Duodenal mucosa (tissue), 2 donors: ENCODE data around the gene VASP.
A peak's percentile ranks its signal among the peaks of the same experiment; 100 is the strongest.

Experiments
- H3K27ac ChIP-seq: one replicate; pipeline ENCODE4 v1.7.0; 2013; ENCODE audit warnings: low read depth, low read length
- H3K27me3 ChIP-seq, 2 donors: one replicate each; pipeline ENCODE4 v1.7.0; 2013; ENCODE audit warnings: low read length in 2 of 2, control low read depth in 1 of 2; ENCODE audit not compliant: insufficient read depth in 2 of 2, control insufficient read depth in 1 of 2
- H3K36me3 ChIP-seq, 2 donors: one replicate each; pipeline ENCODE4 v1.7.0; 2013; ENCODE audit warnings: low read length in 2 of 2, control low read depth in 1 of 2; ENCODE audit not compliant: insufficient read depth in 2 of 2, control insufficient read depth in 1 of 2
- H3K4me1 ChIP-seq, 2 donors: one replicate each; pipeline ENCODE4 v1.7.0; 2013; ENCODE audit warnings: low read length in 2 of 2, control low read depth in 1 of 2; ENCODE audit not compliant: insufficient read depth in 2 of 2, control insufficient read depth in 1 of 2
- H3K4me3 ChIP-seq, 2 donors: one replicate each; pipeline ENCODE4 v1.7.0; 2013; ENCODE audit warnings: low read length in 2 of 2, low read depth in 1 of 2
- H3K9ac ChIP-seq, 2 donors: one replicate each; pipeline ENCODE4 v1.7.0; 2013; ENCODE audit warnings: low read length in 2 of 2, low read depth in 1 of 2
- H3K9me3 ChIP-seq, 2 donors: one replicate each; pipeline ENCODE4 v1.7.0; 2013; ENCODE audit warnings: low read length in 2 of 2, control low read depth in 1 of 2; ENCODE audit not compliant: control insufficient read depth in 1 of 2

Gene VASP

DNA sequence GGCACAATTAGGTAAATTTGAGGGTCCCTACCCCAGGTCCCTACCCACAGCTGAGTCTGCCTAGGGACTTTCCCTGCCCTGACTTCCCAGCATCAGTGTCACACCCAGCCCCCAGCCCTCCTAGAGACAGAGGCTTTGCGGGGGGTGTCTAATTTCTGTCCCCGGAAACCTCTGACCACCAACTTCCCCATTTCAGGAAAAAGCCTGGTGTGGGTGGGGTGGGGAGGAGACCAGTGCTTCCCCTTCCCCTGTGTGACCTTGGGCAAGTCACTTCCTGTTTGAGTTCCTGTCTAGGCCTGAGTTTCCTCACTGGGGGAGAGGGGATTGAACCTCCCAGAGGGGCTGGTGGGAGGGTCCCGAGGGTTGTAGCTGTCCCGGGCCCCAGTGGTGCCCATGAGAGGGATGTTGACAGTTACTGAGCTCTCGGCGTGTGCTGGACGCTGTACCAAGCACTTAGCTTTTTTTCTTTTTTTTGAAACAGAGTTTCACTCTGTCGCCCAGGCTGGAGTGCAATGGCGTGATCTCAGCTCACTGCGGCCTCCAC lies 7.9 kb downstream of the VASP start:
- peak overlapping the region; percentile 34 to 50 for H3K4me3 ChIP-seq
- H3K9ac ChIP-seq: peak overlapping the region; percentile 58 to 83

DNA sequence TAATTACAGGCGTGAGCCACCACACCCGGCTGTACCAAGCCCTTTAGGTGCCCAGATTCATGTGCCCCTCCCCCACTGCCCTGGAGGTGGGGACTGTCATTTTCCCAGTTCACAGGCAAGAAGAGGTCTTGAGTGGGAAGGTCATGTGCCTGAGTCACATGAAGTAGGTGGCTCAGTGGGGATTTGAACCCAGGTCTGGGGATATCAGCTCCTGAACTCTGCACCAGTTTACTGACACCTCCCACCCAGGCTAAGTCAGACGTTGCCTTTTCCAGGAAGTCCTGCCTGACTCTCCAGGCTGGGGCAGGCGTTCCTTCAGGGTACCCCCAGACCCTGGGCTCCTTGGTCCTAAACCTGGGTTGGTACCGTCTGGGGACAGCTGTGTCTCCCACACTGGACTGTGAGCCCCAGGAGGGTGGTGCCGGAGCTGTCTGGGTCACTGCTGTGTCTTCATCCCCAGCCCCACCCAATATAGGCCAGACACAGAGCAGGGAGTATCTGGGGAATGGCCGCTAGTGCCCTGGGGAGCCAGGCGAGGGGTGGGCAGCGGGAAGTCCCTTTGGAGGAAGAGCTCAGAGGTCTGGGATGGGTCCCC lies 8.6 kb downstream of the VASP start:
- H3K27me3 ChIP-seq: no peaks in the 10 kb centered on the region
- peak overlapping the region in 1 of 2 donors; percentile 34 for H3K4me3 ChIP-seq
- H3K4me1 ChIP-seq: peaks cover 52 to 55% of the 10 kb centered on the region in 2 donors
- H3K9me3 ChIP-seq: no peaks in the 10 kb centered on the region
- peak overlapping the region; percentile 89 for H3K27ac ChIP-seq
- peak overlapping the region; percentile 58 to 83 for H3K9ac ChIP-seq
- peaks cover 10 to 27% of the 10 kb centered on the region in 2 donors for H3K36me3 ChIP-seq

More for the DNA sequence above, 7.9 kb downstream of the VASP start:
- Histone ChIP-seq H3K27ac (peak overlapping the region; percentile 89), H3K4me1 (peaks cover 52% of the 10 kb centered on the region in 2 donors), H3K36me3 (peaks cover 7 to 22% of the 10 kb centered on the region in 2 donors), H3K27me3 (no peaks in the 10 kb centered on the region), H3K9me3 (no peaks in the 10 kb centered on the region)

DNA sequence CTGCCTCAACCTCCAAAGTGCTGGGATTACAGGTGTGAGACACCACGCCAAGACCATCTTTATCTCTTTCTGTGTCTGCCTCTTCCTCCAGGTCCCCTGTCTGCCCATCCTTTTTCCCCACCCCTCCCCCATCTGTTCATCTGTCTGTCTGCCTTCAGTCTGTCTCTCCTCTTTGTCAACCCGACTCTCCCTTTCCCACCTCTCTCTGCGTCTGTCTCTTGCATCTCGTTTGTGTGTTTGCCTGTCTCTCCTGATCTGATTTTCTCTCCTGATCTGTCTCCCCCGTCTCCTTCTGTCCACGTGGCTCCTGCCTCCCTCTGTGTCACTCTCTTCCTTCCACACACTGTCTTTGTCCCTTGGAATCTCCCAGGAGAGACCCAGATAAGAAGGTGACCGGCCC lies 10.0 kb downstream of the VASP start:
- Histone ChIP-seq H3K4me3 (no peak overlapping the region), H3K9me3 (no peaks in the 10 kb centered on the region), H3K27me3 (no peaks in the 10 kb centered on the region), H3K27ac (no peak overlapping the region), H3K4me1 (peaks cover 45 to 47% of the 10 kb centered on the region in 2 donors), H3K9ac (no peak overlapping the region), H3K36me3 (peaks cover 15 to 35% of the 10 kb centered on the region in 2 donors)

DNA sequence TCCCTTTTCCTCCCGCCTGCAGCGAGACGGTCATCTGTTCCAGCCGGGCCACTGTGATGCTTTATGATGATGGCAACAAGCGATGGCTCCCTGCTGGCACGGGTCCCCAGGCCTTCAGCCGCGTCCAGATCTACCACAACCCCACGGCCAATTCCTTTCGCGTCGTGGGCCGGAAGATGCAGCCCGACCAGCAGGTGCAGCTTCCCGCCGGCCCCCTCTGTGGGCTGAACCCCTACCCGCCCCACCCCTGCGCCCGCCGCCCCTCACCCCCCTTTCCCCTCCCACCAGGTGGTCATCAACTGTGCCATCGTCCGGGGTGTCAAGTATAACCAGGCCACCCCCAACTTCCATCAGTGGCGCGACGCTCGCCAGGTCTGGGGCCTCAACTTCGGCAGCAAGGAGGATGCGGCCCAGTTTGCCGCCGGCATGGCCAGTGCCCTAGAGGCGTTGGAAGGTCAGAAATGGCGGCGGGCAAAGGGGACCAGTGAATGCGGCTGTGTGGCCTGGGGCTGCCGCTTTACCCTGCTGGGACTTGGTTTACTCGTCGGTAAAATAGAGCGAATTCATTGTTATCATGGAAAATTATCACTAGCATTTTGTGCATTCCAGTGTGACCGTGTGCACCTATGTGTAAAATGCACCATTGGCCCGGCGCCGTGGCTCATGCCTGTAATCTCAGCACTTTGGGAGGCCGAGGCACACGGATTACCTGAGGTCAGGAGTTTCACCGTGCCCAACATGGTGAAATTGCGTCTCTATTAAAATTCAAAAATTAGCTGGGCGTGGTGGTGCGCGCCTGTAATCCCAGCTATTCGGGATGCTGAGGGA lies 10.6 kb downstream of the VASP start:
- Histone ChIP-seq H3K36me3 (peaks cover 18 to 39% of the 10 kb centered on the region in 2 donors), H3K27me3 (no peaks in the 10 kb centered on the region), H3K9me3 (no peaks in the 10 kb centered on the region), H3K9ac (no peak overlapping the region), H3K4me1 (peaks cover 42 to 43% of the 10 kb centered on the region in 2 donors), H3K4me3 (no peak overlapping the region), H3K27ac (peak overlapping the region; percentile 10)

DNA sequence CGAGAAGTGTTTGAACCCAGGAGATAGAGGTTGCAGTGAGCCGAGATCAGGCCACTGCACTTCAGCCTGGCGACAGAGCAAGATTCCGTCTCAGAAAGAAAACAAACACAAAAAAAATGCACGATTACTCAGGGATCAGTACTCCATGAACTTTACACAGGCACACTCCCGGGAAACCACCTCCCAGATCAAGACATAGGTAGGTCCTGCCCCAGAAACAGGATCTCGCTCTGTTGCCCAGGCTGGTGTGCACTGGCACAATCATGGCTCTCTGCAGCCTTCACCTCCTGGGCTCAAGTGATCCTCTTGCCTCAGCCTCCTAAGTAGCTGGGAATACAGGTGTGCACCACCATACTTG lies 11.2 kb downstream of the VASP start:
- Histone ChIP-seq H3K27ac (no peak overlapping the region), H3K36me3 (peaks cover 20 to 41% of the 10 kb centered on the region in 2 donors), H3K9me3 (no peaks in the 10 kb centered on the region), H3K9ac (no peak overlapping the region), H3K4me1 (peaks cover 38 to 41% of the 10 kb centered on the region in 2 donors), H3K27me3 (no peaks in the 10 kb centered on the region), H3K4me3 (no peak overlapping the region)

DNA sequence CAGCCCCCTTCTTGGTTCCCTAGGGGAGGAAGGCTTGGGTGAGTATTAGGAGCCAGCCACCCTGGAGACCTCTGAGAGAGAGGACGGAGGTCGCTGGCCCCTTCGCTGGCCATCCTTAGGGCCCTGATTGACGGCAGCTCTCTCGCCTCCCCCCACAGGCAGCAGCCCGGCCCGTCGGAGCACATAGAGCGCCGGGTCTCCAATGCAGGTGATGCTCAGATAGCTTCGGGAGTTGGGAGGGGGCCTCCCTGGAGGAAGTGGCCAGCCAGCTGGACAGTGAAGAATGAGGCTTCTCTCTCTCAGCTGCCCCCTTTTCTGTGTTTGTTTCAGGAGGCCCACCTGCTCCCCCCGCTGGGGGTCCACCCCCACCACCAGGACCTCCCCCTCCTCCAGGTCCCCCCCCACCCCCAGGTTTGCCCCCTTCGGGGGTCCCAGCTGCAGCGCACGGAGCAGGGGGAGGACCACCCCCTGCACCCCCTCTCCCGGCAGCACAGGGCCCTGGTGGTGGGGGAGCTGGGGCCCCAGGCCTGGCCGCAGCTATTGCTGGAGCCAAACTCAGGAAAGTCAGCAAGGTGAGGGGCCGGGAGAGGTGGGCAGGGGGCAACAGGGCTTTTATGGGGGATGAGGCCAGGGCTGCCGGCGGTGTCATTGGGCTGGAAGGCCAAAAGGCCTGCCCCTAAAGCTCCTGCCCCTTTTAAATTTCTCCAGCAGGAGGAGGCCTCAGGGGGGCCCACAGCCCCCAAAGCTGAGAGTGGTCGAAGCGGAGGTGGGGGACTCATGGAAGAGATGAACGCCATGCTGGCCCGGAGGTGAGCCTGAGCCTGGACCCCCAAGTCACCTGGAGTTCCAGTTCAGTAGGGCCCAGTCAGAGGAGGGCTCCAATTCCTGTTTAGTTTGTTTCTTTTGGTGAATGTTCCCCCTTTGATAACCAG lies 15.0 kb downstream of the VASP start:
- no peaks in the 10 kb centered on the region for H3K9me3 ChIP-seq
- no peaks in the 10 kb centered on the region for H3K27me3 ChIP-seq
- no peak overlapping the region for H3K27ac ChIP-seq
- H3K9ac ChIP-seq: no peak overlapping the region
- peaks cover 7 to 13% of the 10 kb centered on the region in 2 donors for H3K4me1 ChIP-seq
- H3K36me3 ChIP-seq: peaks cover 30 to 59% of the 10 kb centered on the region in 2 donors
- no peak overlapping the region for H3K4me3 ChIP-seq

DNA sequence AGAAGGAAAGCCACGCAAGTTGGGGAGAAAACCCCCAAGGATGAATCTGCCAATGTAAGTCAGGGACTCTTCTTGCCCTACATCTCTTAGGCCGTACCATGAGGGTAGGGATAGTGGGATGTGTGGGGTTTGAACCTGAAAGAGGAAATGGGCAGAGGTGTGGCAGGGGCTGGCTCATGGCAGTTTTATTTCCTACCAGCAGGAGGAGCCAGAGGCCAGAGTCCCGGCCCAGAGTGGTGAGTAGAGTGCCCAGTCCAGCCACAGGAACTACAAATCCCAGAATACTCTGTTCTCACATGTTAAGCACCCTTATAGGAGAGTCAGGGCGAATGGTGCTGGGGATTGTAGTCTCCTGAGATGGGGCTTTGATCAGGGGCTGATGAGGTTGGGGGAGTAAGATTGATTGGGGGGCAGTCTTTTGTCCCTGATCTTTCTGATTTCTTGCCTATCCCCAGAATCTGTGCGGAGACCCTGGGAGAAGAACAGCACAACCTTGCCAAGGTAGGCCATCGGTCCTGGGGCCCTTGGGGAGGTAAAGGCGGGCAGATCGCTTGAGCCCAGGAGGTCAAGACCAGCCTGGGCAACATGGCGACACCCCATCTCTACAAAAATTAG lies 16.5 kb downstream of the VASP start:
- Histone ChIP-seq H3K27me3 (no peaks in the 10 kb centered on the region), H3K4me1 (peaks cover 8 to 20% of the 10 kb centered on the region in 2 donors), H3K36me3 (peaks cover 25 to 46% of the 10 kb centered on the region in 2 donors), H3K4me3 (no peak overlapping the region), H3K9me3 (no peaks in the 10 kb centered on the region), H3K27ac (no peak overlapping the region), H3K9ac (no peak overlapping the region)

DNA sequence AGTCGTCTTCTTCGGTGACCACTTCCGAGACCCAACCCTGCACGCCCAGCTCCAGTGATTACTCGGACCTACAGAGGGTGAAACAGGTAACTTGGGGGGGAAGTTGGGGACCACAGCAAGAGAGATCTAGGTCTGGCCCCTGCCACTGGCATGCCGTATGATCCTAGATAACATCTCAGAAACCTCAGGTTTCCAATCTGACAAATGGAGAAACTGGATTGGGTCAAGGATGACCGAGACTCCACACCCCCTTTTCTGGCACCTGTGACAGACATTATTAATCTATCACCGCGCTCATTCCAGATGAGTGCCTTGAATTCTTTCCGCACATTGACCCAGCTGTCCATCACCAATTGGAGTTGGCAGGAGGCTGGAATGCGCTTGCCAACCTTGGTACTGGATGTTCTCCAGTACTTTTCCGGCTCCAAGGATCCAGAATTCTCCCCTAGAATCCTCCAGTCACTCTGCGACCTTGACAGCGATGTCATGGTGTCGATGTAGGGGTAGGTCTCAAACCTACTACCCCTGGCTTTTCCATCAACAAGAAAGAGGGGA lies 17.4 kb downstream of the VASP start:
- Histone ChIP-seq H3K36me3 (peaks cover 25 to 46% of the 10 kb centered on the region in 2 donors), H3K27me3 (peaks cover 0 to 3% of the 10 kb centered on the region in 2 donors), H3K4me3 (no peak overlapping the region), H3K9ac (no peak overlapping the region), H3K27ac (no peak overlapping the region), H3K4me1 (peaks cover 8 to 29% of the 10 kb centered on the region in 2 donors), H3K9me3 (no peaks in the 10 kb centered on the region)

DNA sequence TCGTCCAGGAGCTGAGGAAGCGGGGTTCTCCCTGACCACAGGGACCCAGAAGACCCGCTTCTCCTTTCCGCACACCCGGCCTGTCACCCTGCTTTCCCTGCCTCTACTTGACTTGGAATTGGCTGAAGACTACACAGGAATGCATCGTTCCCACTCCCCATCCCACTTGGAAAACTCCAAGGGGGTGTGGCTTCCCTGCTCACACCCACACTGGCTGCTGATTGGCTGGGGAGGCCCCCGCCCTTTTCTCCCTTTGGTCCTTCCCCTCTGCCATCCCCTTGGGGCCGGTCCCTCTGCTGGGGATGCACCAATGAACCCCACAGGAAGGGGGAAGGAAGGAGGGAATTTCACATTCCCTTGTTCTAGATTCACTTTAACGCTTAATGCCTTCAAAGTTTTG lies 18.9 kb downstream of the VASP start:
- H3K4me3 ChIP-seq: no peak overlapping the region
- H3K27me3 ChIP-seq: peaks cover 0 to 3% of the 10 kb centered on the region in 2 donors
- no peak overlapping the region for H3K27ac ChIP-seq
- H3K9me3 ChIP-seq: no peaks in the 10 kb centered on the region
- H3K4me1 ChIP-seq: peaks cover 8 to 23% of the 10 kb centered on the region in 2 donors
- peaks cover 20 to 36% of the 10 kb centered on the region in 2 donors for H3K36me3 ChIP-seq
- no peak overlapping the region for H3K9ac ChIP-seq
